ENCODE results near the gene RBFOX1. TPM values are rescaled to one million over a fixed set of nuclear protein-coding genes. Genes with fewer than 3 reads are reported as not detected.

The RBFOX1 gene
- total RNA-seq, 1 experiment from 2014 or later = not detected

DNA sequence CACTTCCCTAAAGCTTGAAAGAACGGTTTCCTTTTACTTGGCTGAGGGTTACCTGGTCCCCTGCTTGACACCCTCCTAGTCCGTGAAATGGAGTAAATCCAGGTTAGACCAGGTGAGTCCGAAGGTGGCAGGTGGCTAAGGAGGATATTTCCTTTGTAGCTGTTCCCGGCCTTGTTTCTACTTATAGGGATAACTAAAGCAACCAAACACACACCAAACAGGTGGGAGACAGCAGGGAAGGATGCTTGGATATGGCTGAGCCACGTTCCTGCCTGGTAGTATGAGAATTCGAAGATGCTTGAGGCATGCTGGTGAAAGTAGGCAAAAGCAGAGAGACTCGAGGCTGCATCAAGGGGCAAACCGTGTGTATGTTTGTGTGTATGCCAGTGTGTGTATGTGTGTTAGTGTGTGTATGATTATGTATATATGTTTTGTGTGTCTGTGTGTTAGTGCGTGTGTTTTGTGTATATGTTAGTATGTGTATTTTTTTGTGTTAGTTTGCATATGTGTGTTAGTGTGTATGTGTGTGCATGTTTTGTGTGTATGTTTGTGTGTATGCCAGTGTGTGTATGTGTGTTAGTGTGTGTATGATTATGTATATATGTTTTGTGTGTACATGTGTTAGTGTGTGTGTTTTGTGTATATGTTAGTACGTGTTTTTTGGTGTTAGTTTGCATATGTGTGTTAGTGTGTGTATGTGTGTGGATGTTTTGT lies 28.9 kb downstream of the RBFOX1 start:
- no peaks in the 10 kb centered on the region for H3K36me3 ChIP-seq (ENCODE audit: low read depth, low read length)
- ChIA-PET POLR2A (ENCODE audit: unreplicated experiment) (no interaction called here), CTCF (no interaction called here)
- no peaks in the 10 kb centered on the region for H3F3A ChIP-seq (ENCODE audit: low read length, unreplicated experiment)
- no peaks in the 10 kb centered on the region for H4K20me1 ChIP-seq (ENCODE audit: low read length)
- no peaks in the 10 kb centered on the region for H3K4me1 ChIP-seq (ENCODE audit: insufficient read depth, low read length)
- intact Hi-C loops (cut with micrococcal nuclease) = no loop called here
- H3K79me2 ChIP-seq (ENCODE audit: low read length) = no peaks in the 10 kb centered on the region
- no peak overlapping the region for H3K4me2 ChIP-seq (ENCODE audit: low read length)
- TF ChIP-seq, protein P1, sequence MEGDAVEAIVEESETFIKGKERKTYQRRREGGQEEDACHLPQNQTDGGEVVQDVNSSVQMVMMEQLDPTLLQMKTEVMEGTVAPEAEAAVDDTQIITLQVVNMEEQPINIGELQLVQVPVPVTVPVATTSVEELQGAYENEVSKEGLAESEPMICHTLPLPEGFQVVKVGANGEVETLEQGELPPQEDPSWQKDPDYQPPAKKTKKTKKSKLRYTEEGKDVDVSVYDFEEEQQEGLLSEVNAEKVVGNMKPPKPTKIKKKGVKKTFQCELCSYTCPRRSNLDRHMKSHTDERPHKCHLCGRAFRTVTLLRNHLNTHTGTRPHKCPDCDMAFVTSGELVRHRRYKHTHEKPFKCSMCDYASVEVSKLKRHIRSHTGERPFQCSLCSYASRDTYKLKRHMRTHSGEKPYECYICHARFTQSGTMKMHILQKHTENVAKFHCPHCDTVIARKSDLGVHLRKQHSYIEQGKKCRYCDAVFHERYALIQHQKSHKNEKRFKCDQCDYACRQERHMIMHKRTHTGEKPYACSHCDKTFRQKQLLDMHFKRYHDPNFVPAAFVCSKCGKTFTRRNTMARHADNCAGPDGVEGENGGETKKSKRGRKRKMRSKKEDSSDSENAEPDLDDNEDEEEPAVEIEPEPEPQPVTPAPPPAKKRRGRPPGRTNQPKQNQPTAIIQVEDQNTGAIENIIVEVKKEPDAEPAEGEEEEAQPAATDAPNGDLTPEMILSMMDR (conservative IDR thresholded peaks at IDR 0.05; ENCODE audit: low read depth, low read length) = no peak
- TF ChIP-seq EZH2 (IDR thresholded peaks at IDR 0.05; ENCODE audit: low read length, unreplicated experiment) (no peak), EZH2phosphoT487 (IDR thresholded peaks at IDR 0.05; ENCODE audit: borderline replicate concordance, low read length) (no peak)
- H3K27ac ChIP-seq (ENCODE audit: low read length) = no peak overlapping the region
- no TSS peak for BruUV-seq (replicated peaks)
- ATAC-seq = no peak
- H3K4me3 ChIP-seq (ENCODE audit: low read length) = no peak overlapping the region
- H3K27me3 ChIP-seq (ENCODE audit: low read length) = no peaks in the 10 kb centered on the region
- no peaks in the 10 kb centered on the region for H3K9me2 ChIP-seq (replicated peaks; ENCODE audit: low read length)
- no peak overlapping the region for H2AFZ ChIP-seq (ENCODE audit: low read length)
- H3K9ac ChIP-seq (ENCODE audit: low read length) = no peak overlapping the region
- no peaks in the 10 kb centered on the region for H3K9me3 ChIP-seq (ENCODE audit: low read length)
- DNase-seq = no peak

DNA sequence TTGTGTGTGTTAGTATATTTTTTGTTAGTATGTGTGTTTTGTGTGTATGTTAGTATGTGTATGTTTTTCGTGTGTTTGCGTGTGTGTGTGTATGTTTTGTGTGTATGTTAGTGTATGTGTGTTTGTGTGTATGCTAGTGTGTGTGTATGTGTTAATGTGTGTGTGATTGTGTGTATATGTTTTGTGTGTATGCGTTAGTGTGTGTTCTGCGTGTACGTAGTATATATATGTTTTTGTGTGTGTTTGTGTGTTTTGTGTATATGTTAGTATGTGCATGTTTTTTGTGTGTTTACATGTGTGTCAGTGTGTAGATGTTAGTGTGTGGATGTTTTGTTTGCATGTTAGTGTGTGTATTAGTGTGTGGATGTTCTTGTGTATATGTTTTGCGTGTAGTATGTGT lies 29.6 kb downstream of the RBFOX1 start:
- TF ChIP-seq, protein P1 (conservative IDR thresholded peaks at IDR 0.05; ENCODE audit: low read depth, low read length) = no peak
- TF ChIP-seq EZH2 (IDR thresholded peaks at IDR 0.05; ENCODE audit: low read length, unreplicated experiment) = no peak
- TF ChIP-seq EZH2phosphoT487 (IDR thresholded peaks at IDR 0.05; ENCODE audit: borderline replicate concordance, low read length) = no peak
- Histone ChIP-seq H3K9me2 (replicated peaks; ENCODE audit: low read length) (no peaks in the 10 kb centered on the region), H3K4me2 (ENCODE audit: low read length) (no peak overlapping the region), H3K36me3 (ENCODE audit: low read depth, low read length) (no peaks in the 10 kb centered on the region), H3K9ac (ENCODE audit: low read length) (no peak overlapping the region), H3K79me2 (ENCODE audit: low read length) (no peaks in the 10 kb centered on the region), H4K20me1 (ENCODE audit: low read length) (no peaks in the 10 kb centered on the region), H3K27ac (ENCODE audit: low read length) (no peak overlapping the region), H3K27me3 (ENCODE audit: low read length) (no peaks in the 10 kb centered on the region), H2AFZ (ENCODE audit: low read length) (no peak overlapping the region), H3K4me3 (ENCODE audit: low read length) (no peak overlapping the region), H3F3A (ENCODE audit: low read length, unreplicated experiment) (no peaks in the 10 kb centered on the region), H3K9me3 (ENCODE audit: low read length) (no peaks in the 10 kb centered on the region), H3K4me1 (ENCODE audit: insufficient read depth, low read length) (no peaks in the 10 kb centered on the region)
- ChIA-PET CTCF (no interaction called here), POLR2A (ENCODE audit: unreplicated experiment) (no interaction called here)
- no peak for ATAC-seq
- intact Hi-C loops (cut with micrococcal nuclease) = no loop called here
- DNase-seq = no peak
- no TSS peak for BruUV-seq (replicated peaks)

Measured in PC-3 (cell line).